NB4 (cell line): ENCODE results near the gene BICD2.
"Not testable (repeated sequence)": the region's sequence is repeated elsewhere in the genome, so short reads cannot be mapped to it uniquely, and the experiment has no call there.

ENCODE experiments used
- DNase-seq: peaks from one replicate; pipeline ENCODE4 v3.0.0; 2010; ENCODE audit warnings: low read depth
- H3K4me3 ChIP-seq: one replicate; pipeline ENCODE4 v1.5.1; 2011; ENCODE audit warnings: mild to moderate bottlenecking, low read depth, low read length, moderate library complexity
- MYC ChIP-seq: IDR thresholded peaks from 2 replicates; pipeline ENCODE4 v1.6.1; 2011; ENCODE audit warnings: low read depth, low read length
- POLR2A ChIP-seq: IDR thresholded peaks from 2 replicates; pipeline ENCODE4 v1.6.1; 2011; ENCODE audit warnings: mild to moderate bottlenecking; ENCODE audit not compliant: insufficient read length; ENCODE audit errors: extremely low read depth
- TF ChIP-seq, protein P1 (sequence below): IDR thresholded peaks from one replicate; pipeline ENCODE4 v1.5.1; 2012; ENCODE audit warnings: low read depth, low read length
- TF ChIP-seq, protein P2 (sequence below): IDR thresholded peaks from 2 replicates; pipeline ENCODE4 v1.6.1; 2011; ENCODE audit warnings: low read depth, low read length

BICD2 gene

DNA sequence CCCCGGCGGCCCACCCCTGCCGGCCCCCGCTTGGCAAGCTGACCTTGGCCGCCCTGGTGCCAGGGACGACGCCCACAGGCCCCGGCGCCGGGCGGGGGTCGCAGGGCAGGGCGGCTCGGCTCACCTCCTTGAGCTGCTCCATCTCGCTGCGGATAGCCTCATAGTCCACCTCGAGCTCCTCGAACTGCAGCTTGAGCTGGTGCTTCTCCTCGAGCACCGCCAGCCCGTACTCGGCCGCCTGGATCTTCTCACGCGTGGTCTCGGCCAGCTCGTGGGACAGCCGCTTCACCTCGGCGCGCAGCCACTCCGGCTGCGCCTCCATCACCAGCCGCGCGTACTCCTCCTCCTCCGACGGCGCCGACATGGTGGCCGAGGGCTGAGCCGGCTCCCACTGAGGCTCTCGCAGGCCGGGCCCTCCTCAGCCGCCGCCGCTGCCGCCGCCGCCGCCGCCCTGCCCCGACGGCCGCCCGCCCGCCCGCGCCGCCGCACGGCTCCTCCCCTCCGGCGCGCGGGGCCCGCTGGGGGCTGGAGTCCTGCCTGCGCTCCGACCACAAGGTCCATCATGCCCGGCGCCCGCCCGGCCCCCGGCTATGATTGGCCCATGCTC is at the start of gene BICD2:
TSS of gene BICD2 (minus strand) at position 453 of the 607 bp plus-strand sequence. CDS start at position 364, 89 bp downstream.
- no peak for DNase-seq
- TF ChIP-seq POLR2A, result no peak
- TF ChIP-seq, protein P1, sequence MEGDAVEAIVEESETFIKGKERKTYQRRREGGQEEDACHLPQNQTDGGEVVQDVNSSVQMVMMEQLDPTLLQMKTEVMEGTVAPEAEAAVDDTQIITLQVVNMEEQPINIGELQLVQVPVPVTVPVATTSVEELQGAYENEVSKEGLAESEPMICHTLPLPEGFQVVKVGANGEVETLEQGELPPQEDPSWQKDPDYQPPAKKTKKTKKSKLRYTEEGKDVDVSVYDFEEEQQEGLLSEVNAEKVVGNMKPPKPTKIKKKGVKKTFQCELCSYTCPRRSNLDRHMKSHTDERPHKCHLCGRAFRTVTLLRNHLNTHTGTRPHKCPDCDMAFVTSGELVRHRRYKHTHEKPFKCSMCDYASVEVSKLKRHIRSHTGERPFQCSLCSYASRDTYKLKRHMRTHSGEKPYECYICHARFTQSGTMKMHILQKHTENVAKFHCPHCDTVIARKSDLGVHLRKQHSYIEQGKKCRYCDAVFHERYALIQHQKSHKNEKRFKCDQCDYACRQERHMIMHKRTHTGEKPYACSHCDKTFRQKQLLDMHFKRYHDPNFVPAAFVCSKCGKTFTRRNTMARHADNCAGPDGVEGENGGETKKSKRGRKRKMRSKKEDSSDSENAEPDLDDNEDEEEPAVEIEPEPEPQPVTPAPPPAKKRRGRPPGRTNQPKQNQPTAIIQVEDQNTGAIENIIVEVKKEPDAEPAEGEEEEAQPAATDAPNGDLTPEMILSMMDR, result no peak
- TF ChIP-seq MYC, result peak; percentile 18; the same call in 1 of the 2 replicates
- TF ChIP-seq, protein P2, sequence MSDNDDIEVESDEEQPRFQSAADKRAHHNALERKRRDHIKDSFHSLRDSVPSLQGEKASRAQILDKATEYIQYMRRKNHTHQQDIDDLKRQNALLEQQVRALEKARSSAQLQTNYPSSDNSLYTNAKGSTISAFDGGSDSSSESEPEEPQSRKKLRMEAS, result no peak
- peak within 1 kb of the TSS; percentile 85 for H3K4me3 ChIP-seq

DNA sequence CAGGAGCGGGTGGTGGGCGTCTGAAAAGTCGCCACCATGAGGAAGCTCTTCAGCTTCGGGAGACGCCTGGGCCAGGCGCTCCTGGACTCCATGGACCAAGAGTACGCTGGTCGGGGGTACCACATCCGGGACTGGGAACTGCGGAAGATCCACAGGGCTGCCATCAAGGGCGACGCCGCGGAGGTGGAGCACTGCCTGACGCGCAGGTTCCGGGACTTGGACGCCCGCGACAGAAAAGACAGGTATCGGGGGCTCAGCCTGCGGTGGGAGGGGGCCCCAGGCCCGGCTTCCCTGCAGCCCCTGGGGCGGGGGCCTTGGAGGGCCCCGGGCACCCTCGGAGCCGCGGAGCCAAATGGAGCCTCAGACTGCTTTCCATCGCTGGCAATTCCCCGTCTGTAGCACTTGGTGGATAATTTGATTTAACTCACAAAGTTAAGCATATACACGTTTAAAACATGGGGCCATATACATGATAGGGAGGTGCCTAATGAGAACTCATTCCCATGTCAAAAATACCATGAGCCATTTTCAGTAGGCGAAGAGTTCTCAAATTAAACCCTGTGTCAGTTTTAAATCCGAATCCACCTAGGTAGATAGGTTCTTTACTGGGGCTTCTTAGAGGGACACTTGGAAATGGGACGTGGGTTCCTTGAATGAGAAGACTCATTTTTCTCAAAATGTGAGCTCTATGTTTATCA is 45.1 kb upstream of the BICD2 start:
- H3K4me3 ChIP-seq, result not testable (repeated sequence)

DNA sequence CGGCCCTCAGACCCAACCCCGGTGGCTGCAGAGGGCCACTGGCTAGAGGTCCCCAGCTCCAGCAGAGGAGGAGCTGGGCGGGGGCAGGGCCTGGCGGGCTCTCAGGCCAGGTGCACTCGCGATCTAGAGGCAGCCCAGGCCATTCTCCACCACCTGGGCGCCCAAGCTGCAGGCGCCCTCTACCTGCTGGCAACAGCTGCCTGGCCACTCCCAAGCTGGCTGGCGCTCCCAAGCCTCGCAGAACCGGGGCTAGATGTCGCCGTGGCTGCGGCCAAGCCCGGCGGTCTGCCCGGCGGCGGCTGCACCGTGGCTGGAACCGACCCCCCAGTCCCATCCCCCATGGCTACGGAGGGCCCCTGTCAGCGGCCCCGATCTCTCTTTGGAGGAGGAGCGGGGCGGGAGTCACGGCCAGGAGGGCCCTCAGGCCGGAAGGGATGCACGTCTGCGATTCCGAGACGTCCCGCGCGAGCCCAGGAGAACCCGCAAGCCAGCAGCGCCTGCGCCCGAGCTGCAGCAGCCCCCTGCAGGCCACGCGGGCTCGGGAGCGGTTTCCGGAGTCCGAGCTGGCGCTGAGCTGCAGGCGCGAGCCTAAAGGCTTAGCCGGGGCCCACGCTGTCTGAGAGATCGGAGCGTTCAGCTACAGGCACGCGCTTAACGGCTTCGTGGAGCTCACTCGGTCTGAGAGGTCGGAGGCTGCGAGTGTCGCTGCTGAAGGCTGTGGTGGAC is 44.3 kb upstream of the BICD2 start:
- H3K4me3 ChIP-seq, result peak overlapping the region; percentile 16
- peak; percentile 38 for DNase-seq
- TF ChIP-seq MYC (no peak), POLR2A (no peak)
- TF ChIP-seq, protein P1, result no peak
- TF ChIP-seq, protein P2, result no peak

More for the DNA sequence above, 45.1 kb upstream of the BICD2 start:
- DNase-seq, result not testable (repeated sequence)

GRCh38 chr9:92807757-92808725 is 43.4 kb upstream of the BICD2 start:
- no peak for DNase-seq
- TF ChIP-seq, protein P2, result no peak
- TF ChIP-seq MYC, result no peak
- TF ChIP-seq, protein P1, result no peak
- TF ChIP-seq POLR2A, result no peak
- H3K4me3 ChIP-seq, result no peak overlapping the region

DNA sequence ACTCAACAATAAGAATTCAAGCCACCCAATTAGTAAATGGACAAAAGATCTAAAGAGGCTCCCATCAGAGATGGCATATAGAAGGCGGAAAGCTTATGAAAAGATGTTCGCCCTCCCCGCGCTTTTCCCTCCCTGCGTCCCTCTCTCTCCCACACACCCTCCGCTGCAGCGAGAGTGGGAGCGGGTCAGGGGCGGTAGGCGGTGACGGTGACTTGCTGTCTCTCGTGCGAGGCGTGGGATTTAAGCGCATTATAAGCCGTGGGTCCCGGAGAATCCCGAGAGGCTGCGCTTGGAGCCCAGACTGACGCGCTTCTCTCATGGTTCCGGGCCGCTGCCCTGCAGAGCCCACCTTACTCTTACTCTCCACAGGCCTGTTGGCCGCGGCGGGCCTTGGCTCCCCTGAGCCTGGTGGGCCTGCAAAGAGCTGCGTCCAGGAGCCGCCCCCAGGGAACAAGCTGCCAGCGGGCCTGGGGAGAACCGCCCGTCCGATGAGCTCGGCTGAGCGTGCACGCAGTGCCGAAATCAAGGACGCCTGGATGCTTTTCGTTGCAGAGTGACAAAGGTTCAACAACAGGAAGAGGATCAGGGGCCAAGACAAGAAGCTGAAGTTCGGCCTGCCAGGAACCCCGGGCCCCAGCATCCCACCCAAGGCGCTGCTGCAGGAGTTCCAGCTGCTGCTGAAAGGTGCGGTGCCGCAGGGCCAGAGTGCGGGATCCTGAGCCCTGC is 42.6 kb upstream of the BICD2 start:
- H3K4me3 ChIP-seq, result no peak overlapping the region
- no peak for DNase-seq

More for the DNA sequence above, 42.6 kb upstream of the BICD2 start:
- no peak for TF ChIP-seq POLR2A
- no peak for TF ChIP-seq MYC
- TF ChIP-seq, protein P1, result no peak
